Islet precursor cell (in vitro differentiated cells): Measurements from ENCODE around the gene SIX5.

Experiments used
- DNase-seq: peaks from one replicate; pipeline ENCODE4 v3.0.0-alpha.2; 2018

SIX5 gene

GRCh38 chr19:45773384-45773783 lies 4.3 kb upstream of the SIX5 start:
- DNase-seq = no peak

GRCh38 chr19:45772912-45773311 lies 3.9 kb upstream of the SIX5 start:
- peak; percentile 43 for DNase-seq

GRCh38 chr19:45772130-45772840 lies 3.2 kb upstream of the SIX5 start:
- DNase-seq = peak; percentile 54

GRCh38 chr19:45771311-45771933 lies 2.4 kb upstream of the SIX5 start:
- DNase-seq = peak; percentile 56

GRCh38 chr19:45770192-45771101 lies 1.4 kb upstream of the SIX5 start:
- DNase-seq = peak; percentile 99

GRCh38 chr19:45769821-45770191 lies 754 bp upstream of the SIX5 start:
- no peak for DNase-seq

GRCh38 chr19:45768655-45768983 lies 433 bp downstream of the SIX5 start:
- peak; percentile 77 for DNase-seq

GRCh38 chr19:45767881-45768654 lies 984 bp downstream of the SIX5 start:
- DNase-seq = peak; percentile 88

GRCh38 chr19:45767410-45767880 lies 1.6 kb downstream of the SIX5 start:
- DNase-seq = peak; percentile 91

- no peak for DNase-seq
Observed at GRCh38 chr19:45766869-45767346, 2.1 kb downstream of the SIX5 start.

GRCh38 chr19:45766296-45766868 lies 2.7 kb downstream of the SIX5 start:
- peak; percentile 47 for DNase-seq

- peak; percentile 53 for DNase-seq
Observed at GRCh38 chr19:45765702-45766295, 3.3 kb downstream of the SIX5 start.

GRCh38 chr19:45764945-45765701 lies 3.9 kb downstream of the SIX5 start:
- DNase-seq = peak; percentile 65

- peak; percentile 49 for DNase-seq
Observed at GRCh38 chr19:45764475-45764874, 4.6 kb downstream of the SIX5 start.

GRCh38 chr19:45763691-45764294 lies 5.3 kb downstream of the SIX5 start:
- DNase-seq = peak; percentile 50

- peak; percentile 46 for DNase-seq
Observed at GRCh38 chr19:45762870-45763631, 6.0 kb downstream of the SIX5 start.

- peak; percentile 57 for DNase-seq
Observed at GRCh38 chr19:45761714-45762113, 7.3 kb downstream of the SIX5 start.

- DNase-seq = no peak
Observed at GRCh38 chr19:45758921-45759320, 10.1 kb downstream of the SIX5 start.

- no peak for DNase-seq
Observed at GRCh38 chr19:45757695-45758094, 11.4 kb downstream of the SIX5 start.

- DNase-seq = no peak
Observed at GRCh38 chr19:45754323-45754722, 14.7 kb downstream of the SIX5 start.
